GM12864 (cell line): ENCODE measurements around the gene REV3L.
"Not testable (repeated sequence)": the region's sequence is repeated elsewhere in the genome, so short reads cannot be mapped to it uniquely, and the experiment has no call there.

Experiments used
- DNase-seq: peaks from one replicate; pipeline ENCODE4 v3.0.0-alpha.2; 2011; ENCODE audit warnings: low read depth
- H3K4me3 ChIP-seq: 2 replicates; pipeline ENCODE4 v1.5.1; 2011; ENCODE audit warnings: mild to moderate bottlenecking, low read depth, low read length, control low read depth
- CTCF ChIP-seq: IDR thresholded peaks from 2 replicates; pipeline ENCODE4 v1.5.1; 2011; ENCODE audit warnings: low read depth, mild to moderate bottlenecking, moderate library complexity, low read length, control low read depth, inconsistent platforms; ENCODE audit errors: missing control alignments

The REV3L gene

GRCh38 chr6:111259089-111259831, 223.8 kb downstream of the REV3L start:
- peak overlapping the region; percentile 89 for H3K4me3 ChIP-seq
- TF ChIP-seq CTCF = peak; percentile 96
- peak; percentile 99 for DNase-seq

- DNase-seq = no peak
- TF ChIP-seq CTCF = no peak
- H3K4me3 ChIP-seq = peak overlapping the region; percentile 24
Observed at GRCh38 chr6:111258615-111259088, 224.4 kb downstream of the REV3L start.

GRCh38 chr6:111258010-111258409, 225.0 kb downstream of the REV3L start:
- no peak for TF ChIP-seq CTCF
- DNase-seq = no peak
- H3K4me3 ChIP-seq = no peak overlapping the region

GRCh38 chr6:111256646-111257045, 226.4 kb downstream of the REV3L start:
- DNase-seq = no peak
- TF ChIP-seq CTCF = no peak
- H3K4me3 ChIP-seq = no peak overlapping the region

- not testable (repeated sequence) for H3K4me3 ChIP-seq, DNase-seq
Observed at GRCh38 chr6:111255838-111256237, 227.2 kb downstream of the REV3L start.

GRCh38 chr6:111254779-111255166, 228.2 kb downstream of the REV3L start:
- no peak for TF ChIP-seq CTCF
- no peak for DNase-seq
- no peak overlapping the region for H3K4me3 ChIP-seq

GRCh38 chr6:111254004-111254778, 228.8 kb downstream of the REV3L start:
- H3K4me3 ChIP-seq = no peak overlapping the region
- TF ChIP-seq CTCF = no peak
- DNase-seq = no peak
